ENCODE results near the gene RXRA.

GRCh38 chr9:134382733-134383132 lies 56.5 kb downstream of the RXRA start:
- no peak for TF ChIP-seq ZNF274 (IDR thresholded peaks at IDR 0.05; ENCODE audit: low read depth, low read length)
- TF ChIP-seq SUZ12 (IDR thresholded peaks at IDR 0.05; ENCODE audit: extremely low read depth, insufficient read depth, insufficient read length), result no peak
